SKM-1 (cell line): ENCODE results near the gene GRB10.
"Not testable (repeated sequence)": the region's sequence is repeated elsewhere in the genome, so short reads cannot be mapped to it uniquely, and the experiment has no call there.

Experiments
- DNase-seq: peaks from one replicate; lab custom pipeline; 2025; ENCODE audit not compliant: unreplicated experiment; lab: John Stamatoyannopoulos, UW

GRB10 gene

DNA sequence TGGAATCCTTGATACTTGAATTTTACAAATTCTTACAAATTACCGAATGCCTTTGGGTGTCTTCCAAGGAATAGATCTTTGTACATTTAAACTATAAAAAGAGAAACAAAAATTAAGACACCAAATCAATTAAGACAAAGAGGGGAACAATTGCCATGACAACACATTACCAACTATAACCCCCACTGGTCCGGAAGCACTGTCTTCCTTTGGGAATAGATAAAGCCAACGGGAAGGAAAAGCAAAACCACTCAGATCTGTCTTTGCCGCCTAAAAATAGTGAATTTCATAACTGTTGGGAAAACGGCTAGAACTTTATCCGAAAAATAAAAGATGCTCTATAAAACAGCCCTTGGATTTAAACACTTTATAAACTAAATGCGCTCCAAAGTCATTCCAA lies 37.4 kb downstream of the GRB10 start:
- no peak for DNase-seq

DNA sequence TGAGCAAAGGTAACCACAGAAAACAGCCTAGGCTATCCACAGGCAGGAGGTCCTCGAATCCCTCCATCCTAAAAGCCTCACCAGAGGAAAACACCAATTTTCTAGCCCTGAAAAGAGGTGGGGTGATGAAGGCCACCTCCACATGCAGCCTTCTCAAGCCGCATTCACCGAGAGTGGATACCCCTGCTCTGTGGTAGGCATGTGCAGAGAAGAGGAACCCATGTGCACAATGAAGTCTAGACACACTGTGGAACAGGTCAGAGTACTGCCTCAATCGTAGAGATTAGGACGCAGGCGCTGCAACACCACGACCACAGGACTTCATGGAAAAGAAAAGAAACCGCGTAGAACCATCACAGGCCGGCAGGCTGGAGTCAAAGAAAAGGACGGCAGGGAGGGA lies 38.8 kb downstream of the GRB10 start:
- DNase-seq: no peak

DNA sequence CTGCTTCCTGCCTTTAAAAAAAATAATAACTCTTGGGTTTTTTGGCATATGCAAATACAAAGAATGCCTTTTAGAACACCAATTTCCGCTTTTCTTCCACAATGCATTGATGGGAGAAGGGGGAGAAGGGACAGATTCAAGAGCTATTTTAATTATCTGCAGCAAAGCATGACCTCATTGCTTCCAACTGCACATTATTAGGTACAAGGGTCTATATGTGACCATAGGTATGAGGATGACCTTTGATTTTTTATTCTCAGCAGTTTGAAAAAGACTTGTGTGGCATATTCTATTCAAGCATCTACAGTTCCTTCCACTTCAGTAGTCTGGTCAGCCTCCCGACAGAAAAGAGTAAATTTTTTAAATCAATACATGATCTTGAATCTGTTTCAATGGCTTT lies 39.7 kb downstream of the GRB10 start:
- no peak for DNase-seq

DNA sequence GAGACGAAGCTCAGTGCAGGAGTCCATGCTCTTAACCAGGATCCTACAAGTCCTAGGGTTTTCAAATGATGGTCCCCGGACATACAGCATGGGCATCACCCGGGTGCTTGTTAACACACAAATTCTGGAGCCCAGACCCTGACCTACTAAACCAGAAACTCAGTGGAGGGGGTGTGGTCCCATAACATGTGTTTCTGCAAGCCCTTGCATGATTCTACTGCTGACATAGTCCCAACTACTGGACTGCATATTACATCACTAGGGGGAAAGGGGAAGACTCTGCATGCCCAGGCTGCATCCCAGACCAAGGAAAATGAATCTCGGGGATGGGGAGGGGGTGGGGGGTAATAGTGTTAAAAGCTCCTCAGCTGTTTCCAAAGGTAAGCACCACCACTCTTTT lies 40.3 kb downstream of the GRB10 start:
- DNase-seq: no peak

DNA sequence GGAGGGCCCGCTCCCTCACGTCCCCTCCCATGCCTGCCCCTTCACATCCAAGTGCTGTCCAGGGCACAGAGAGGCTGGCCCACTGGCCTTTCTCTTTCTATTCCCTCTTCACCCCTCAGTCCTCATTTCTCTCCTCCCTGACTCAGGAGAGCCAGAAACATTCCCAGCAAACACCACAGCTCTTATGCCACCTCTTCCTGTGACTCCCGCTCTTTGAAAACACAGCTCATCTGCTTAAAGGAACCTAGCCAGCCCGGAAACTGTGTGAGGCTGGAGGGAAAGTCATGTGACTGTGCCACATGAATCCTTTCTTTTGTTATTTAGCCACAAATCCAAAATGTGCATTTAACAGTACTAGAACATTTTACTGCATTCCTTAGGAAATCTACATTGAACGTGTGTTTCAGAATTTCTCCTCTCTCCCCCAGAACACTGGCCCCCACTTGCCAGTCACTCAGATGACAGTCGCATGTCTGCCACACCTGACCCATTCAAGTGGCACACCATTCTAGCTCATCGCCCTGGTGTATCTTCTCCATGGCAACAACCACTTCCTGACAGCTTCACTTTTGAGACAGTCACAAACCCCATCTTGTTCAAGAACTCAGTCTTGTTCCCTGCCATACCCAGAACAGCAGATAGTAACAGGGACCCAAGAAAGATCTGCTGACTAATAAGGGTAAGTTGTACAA lies 42.8 kb downstream of the GRB10 start:
- no peak for DNase-seq

DNA sequence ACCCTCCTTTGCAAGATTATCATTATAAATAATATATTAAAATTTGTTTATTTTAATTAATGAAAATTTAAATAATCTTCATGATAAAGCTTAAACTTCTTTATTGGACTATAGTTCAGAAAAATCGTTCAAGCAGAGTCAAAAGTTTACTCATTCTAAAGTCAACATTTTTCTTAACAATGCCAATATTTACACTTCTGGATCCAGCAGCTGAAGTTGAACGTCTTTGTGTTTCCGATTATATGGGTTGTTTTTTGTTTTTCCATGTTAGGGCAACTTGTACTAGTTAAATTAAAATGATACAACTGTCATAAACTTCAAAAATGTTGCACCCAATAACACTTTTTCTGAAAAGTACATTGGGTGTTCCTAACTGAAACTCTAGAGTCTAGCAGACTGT lies 43.8 kb downstream of the GRB10 start:
- DNase-seq: no peak

DNA sequence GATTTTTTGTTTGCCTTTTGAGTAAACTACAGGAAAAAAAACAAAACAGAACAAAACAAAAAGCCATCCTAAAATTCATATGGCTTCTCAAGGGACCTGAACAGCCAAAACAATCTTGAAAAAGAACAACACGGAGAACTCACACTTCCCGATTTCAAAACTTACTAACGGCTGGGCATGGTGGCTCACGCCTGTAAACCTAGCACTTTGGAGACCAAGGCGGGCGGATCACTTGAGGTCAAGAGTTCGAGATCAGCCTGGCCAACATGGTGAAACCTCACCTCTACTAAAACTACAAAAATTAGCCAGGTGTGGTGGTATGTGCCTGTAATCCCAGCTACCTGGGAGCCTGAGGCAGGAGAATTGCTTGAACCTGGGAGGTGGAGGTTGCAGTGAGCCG lies 46.9 kb downstream of the GRB10 start:
- not testable (repeated sequence) for DNase-seq

DNA sequence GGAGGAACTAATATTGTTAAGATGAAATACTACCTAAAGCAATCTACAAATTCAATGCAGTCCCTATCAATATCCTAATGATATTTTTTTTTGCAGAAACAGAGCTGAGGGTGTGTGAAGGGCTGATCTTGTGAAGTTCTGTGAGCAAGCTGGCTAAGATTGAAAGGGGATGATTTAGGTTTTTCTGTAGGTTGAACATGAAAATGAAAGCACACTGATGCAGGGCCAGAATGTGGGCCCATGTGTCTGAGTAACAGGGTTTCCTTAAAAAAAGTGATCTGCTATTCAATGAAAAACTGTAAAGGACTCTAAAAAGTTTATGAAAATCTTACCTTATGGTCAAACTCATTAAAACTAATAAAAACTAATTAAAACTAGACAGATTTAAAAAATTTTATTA lies 47.4 kb downstream of the GRB10 start:
- DNase-seq: no peak

DNA sequence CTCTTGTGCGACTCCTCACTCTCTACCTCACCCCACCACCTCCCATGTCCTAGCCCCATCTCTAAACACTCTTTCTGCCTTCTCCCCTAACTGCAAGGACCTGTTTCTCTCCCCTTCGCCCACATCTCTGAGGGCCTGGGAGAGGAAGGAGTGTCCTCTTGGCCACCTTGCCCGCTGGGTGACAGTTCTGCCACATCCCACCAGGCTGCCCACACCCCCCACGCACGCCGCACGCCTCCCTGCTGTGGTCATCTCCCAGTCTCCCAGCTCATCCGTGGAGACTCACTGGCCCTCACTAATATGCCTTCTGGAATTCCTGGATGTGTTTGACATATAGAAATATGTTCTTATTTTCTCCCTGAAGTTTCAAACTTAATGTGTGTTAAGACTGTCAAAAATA lies 48.5 kb downstream of the GRB10 start:
- no peak for DNase-seq

DNA sequence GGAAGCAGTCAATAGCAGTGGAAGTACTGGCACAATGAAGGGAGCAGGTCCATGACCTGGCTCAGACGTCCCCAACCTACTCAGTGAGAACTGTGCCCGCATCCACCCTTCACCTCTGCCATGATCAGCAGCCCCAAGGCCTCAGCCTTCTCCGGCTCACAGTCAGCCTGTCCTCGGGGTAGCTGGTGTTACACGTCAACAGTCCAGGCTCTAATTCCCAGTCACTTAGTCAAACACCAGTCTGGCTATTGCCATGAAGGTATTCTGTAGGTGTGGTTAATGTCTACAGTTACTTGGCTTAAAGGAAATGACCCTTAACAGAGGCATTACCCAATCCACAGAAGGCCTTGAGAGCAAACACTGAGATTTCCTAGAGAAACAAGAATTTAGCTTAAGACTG lies 49.1 kb downstream of the GRB10 start:
- no peak for DNase-seq

DNA sequence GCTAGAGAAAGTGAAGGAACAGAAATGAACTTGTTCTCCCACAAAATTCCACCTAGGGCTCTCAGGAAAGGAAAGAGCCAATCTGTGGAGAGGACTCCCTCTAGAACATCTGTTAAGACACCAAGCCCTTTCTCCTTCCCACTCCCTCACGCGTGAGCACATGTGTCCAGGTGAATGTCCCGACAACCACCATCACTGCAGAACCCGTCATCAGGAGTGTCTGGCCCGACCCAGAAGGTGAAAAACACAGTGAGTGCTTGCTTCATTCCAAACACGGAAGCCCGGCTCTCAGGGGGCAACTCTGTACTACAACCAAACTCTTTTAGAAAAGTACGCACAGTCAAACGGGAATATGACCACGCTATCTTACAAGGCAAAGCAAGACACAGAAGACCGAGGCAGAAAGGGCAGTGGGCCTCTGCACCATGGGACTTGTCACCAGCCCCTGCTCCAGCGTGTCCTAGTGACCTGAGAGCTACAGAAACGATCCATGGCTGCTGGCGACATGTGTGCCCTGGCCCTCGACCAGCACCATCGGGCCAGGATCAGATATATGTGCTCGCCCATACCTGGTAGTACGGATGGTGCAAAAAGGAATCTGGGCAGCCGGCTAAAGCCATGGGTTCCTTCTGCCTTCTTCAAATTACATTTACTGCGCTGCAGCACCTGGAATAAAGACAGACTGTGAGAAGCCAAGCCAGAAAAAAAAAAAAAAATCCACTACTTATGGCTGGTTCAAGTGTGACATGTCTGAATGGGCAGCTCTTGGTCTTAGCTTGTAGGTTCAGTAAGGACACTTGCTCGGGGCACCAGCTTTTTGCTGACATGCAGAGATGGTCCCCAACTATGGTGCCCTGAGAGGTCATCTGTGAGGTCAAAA lies 50.8 kb downstream of the GRB10 start:
- DNase-seq: no peak

DNA sequence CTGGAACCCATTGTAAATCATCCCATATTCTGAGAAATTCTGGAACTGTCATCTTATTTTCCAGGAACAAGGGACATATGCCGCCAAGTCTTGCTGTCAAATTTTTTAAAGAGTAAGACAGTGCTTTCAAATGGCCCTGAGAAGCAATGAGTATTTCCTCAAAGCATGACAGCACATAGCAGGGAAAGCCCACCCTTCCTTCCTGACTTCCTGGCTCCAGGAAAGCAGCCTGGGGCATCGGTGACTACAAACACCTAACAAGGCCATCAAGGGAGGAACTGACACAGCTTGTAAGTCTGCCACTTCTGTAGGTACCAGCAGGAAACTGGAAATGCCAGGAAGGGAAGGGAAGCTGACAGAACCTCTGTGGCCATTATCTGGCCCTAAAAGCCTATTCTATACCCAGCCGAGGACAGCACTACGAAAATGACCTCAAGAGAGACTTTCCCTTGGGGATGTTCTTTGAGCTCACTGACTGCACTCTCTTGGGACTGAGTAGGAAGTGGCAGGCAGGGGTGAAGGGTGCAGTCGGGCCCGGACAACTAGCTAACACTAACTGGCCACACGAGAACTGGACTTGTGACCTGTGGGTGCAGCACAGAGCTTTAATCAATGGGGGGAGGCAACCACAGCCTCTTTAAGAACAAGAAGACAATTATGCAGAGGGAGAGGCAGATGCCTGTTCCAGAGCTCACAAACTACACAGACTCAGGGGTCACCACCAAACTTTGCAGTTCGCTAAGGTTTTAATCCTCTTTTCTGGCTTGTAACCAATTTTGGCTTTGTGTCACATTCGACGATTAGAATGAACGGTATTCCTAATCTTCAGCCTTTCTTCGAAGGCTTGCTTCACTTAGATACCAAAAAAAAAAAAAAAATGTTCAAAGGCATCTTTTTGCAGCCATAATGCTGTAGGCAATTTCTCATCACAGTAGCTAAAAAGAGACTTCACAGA lies 52.0 kb downstream of the GRB10 start:
- no peak for DNase-seq

DNA sequence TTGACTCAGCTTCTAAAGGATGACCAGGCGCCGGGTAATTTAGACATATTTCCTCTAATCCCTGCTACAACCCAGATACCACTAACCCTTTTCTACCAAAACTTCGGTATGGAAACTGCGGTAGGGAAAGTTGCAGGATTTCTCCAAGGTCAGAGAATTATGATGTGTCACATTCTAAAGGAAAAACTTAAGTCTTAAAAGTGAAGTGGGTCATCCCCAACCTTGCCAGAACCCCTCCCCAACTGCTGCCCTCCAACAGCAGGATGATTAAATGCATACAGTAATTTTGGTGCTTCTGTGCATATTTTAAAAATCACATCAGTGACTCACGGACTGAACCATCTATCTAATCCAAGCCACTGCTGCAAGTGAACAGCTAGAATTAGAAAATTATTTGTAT lies 52.7 kb downstream of the GRB10 start:
- no peak for DNase-seq

DNA sequence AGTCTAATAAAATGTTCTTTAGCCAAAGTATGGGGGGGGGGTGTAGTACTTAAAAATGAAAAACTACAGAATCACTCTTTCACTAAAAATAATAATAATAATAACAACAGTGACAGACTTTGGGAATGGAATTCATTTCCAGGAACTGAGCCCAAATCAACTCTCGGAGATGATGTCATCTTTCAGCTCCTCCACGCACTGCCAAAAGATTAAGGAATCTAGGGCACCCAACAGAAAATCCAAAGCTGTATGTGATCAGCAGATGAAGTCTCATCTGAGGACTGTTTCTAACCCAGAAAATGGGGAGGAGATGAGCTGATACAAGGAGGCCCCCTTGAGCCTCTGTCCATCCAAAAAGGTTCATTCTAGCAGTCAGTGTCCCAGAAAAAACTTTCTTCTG lies 54.5 kb downstream of the GRB10 start:
- DNase-seq: no peak

DNA sequence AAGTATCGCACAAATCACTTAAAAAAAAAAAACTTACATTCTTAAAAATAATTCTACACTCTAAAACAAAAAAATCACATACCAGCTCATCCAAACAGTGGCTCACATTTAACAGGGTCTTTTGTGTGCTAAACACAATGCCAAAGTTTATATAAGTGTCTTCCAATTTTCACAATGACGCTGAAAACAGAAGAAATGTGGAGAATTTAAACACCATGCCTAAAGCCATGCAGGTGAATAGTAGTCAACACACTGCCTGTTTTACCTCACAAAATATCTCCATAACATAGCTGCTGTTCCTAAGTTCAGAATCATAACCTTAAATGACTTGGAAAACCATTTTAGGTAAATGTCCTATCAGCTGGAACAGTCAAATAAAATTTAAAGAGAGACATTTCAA lies 55.0 kb downstream of the GRB10 start:
- no peak for DNase-seq

DNA sequence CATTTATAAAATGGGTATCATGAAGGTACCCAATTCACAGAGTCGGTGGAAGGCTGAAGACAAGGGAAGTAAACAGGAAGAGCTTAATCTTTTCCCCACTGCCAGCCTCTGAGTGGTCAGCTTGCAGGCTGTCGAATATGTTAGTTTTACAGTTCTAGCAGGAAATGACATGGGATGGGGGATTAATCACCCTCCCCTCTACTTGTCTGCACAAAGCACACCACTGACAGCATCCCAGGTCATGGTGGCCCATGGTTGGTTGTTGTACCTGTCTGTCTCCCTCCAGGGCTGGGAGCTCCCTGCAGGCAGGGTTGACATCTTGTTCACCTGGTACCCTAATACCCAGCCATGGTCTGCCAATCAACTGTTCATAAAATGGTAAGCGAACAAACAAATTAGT lies 55.6 kb downstream of the GRB10 start:
- no peak for DNase-seq

DNA sequence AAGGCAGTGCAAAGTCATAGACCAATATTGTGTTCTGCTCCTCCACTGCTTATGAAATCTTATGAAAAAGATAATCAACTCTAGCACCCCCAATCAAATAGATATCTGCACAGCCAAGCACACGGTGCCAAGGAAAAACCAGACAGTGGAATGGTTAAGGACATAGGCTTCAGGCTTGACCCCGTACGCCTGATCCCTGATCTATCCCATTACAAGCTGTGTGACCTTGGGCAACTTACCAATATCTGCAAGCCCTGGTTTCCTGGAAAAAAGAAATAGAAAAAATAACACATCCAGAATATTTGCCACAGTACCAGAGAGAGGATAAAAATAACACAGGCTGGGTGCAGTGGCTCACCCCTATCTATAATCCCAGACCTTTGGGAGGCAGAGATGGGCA lies 56.9 kb downstream of the GRB10 start:
- DNase-seq: no peak

DNA sequence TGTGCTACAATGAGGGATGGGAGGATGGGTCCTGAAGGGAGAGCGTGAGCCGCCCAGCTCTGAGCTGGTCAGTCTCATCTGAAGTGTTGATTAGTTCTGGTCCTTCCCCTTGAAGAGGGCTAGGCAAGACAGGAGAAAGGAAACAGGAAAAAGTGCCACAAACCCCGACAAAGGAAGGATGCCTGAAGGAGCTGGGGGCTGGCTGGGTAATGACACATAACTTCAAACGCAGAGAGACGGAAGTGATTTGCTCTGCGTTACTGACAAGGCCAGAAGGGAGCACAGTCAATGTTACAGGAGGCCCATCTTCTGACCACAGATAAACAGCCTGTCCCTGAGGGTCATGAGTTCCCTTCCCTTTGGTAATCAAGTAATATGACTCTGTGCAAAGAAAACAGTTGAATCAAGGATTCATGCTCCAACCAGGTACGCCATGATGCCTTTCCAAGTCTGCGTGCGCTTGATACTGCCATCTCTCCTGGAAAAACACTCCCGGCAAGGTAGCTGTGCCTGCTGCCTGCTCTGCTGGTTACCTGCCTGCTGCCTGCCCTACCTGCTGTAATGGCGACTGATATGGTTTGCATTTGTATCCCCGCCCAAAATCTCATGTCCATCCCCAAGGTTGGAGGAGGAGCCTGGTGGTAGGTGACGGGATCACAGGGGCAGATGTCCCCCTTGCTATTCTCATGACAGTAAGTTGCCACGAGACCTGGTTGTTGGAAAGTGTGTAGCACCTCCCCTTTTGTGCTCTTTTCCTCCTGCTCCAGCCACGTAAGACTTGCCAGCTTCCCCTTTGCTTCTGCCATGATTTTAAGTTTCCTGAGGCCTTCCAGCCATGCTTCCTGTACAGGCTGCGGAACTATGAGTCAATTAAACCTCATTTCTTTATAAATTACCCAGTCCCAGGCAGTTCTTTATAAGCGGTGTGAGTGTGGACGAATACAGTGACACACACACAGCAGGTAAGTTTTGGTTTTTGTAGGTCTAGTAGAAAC lies 57.9 kb downstream of the GRB10 start:
- no peak for DNase-seq

DNA sequence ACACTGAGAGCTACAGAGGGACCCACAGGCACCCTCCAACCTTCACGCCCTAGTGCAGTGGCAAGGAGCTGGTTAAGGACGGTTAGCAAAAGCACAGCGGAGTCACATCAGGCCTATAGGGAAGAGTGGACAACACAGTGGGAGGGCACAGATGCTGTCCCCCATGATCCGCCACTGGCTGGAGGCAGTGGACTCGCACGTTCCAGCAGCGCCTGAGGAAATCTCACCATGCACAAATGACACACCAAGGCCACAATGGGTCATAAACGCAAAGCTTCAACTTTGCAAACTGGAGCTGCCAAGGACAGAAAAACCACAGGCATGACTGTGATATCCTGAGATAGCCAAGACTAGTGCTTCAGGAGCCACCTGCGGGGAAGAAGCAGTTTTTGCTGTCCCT lies 58.8 kb downstream of the GRB10 start:
- DNase-seq: no peak

DNA sequence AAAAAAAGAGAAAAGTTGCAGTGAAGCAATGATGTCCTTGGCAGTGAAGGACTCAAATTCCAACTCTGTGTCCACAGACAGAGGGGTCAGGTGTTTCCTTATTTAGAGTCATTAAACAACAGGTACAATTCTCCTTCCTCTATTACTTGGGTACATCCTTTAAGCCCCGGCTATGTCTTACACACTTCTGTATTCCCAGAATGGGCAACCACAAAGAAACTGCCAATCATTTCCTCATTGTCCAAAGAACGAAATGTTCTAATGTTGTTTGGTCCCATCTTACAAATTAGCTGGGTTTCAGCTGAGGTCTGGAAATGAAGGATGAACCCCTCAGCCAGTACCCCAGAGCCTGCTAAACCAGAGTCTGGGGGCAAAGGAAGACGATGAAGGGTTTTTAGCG lies 59.5 kb downstream of the GRB10 start:
- DNase-seq: no peak
